Measurements from ENCODE around the gene GPR152.

DNA sequence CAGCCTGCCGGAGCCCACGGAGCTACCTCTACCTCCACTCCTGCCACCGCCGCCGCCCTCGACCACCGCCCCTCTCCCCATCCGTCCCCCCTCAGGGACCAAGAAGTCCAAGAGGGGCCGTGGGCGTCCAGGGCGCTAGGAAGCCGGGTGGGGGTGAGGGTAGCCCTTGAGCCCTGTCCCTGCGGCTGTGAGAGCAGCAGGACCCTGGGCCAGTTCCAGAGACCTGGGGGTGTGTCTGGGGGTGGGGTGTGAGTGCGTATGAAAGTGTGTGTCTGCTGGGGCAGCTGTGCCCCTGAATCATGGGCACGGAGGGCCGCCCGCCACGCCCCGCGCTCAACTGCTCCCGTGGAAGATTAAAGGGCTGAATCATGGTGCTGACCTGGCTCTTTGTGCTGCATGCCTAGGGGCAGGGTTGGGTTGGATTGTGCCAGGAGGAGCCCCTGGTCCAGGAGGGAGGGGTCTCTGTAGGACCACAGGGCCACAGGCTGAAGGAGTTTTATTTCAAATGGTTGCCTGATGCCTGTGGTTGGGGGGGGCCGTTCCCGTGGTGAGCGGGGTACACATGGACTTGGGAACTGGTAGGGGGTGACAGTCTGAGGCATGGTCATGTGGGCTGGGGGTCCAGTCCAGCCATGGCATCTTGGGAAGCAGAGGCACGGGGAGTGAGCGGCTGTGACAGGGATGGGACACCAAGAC is 17.4 kb downstream of the GPR152 start:
- TF ChIP-seq, protein P1, sequence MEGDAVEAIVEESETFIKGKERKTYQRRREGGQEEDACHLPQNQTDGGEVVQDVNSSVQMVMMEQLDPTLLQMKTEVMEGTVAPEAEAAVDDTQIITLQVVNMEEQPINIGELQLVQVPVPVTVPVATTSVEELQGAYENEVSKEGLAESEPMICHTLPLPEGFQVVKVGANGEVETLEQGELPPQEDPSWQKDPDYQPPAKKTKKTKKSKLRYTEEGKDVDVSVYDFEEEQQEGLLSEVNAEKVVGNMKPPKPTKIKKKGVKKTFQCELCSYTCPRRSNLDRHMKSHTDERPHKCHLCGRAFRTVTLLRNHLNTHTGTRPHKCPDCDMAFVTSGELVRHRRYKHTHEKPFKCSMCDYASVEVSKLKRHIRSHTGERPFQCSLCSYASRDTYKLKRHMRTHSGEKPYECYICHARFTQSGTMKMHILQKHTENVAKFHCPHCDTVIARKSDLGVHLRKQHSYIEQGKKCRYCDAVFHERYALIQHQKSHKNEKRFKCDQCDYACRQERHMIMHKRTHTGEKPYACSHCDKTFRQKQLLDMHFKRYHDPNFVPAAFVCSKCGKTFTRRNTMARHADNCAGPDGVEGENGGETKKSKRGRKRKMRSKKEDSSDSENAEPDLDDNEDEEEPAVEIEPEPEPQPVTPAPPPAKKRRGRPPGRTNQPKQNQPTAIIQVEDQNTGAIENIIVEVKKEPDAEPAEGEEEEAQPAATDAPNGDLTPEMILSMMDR (IDR thresholded peaks at IDR 0.05), result no peak
- TF ChIP-seq EP300 (IDR thresholded peaks at IDR 0.05), result no peak
- no peak for TF ChIP-seq POLR2A (IDR thresholded peaks at IDR 0.05)

Data from suprapubic skin (tissue), 3 donors.